NT2/D1 (cell line): ENCODE results near the gene HVCN1.

Source experiments
- YY1 ChIP-seq: IDR thresholded peaks from 2 replicates; pipeline ENCODE4 v1.6.1; 2011; ENCODE audit not compliant: insufficient read length, insufficient read depth
- ZNF274 ChIP-seq: IDR thresholded peaks from 2 replicates; pipeline ENCODE4 v1.6.1; 2011; ENCODE audit warnings: mild to moderate bottlenecking, low read depth, low read length

DNA sequence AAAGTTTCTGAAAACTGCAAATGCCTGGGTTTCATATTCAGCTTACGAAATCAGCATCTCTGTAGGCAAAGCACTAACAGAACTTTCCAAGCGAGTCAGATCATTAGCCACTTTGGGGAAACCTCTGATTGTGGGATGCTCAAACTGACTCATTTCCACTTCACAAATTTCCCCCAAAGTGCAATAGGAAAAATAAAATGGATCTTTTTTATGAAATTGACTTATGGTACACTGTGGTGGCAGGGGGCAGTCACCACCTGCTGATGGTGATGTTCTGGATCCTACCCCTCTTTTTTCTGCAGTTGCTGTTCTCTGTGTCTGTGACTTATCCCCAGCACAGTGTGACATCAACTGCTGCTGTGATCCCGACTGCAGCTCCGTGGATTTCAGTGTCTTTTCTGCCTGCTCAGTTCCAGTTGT lies 69.4 kb downstream of the HVCN1 start:
- no peak for TF ChIP-seq YY1
- TF ChIP-seq ZNF274, result no peak
